Measurements from ENCODE around the gene CRNN. TPM values are rescaled to one million over a fixed set of nuclear protein-coding genes. Genes with fewer than 3 reads are reported as not detected.
A peak's percentile ranks its signal among the peaks of the same experiment; 100 is the strongest.

Gene CRNN
- total RNA-seq (under 1 TPM; 0.16 to 0.43 TPM), polyA plus RNA-seq (ENCODE audit: insufficient read depth, low read depth, low replicate concordance) (not detected)
- long read RNA-seq, donor 1 = 0 reads
- long read RNA-seq, donor 2 = 0 reads

DNA sequence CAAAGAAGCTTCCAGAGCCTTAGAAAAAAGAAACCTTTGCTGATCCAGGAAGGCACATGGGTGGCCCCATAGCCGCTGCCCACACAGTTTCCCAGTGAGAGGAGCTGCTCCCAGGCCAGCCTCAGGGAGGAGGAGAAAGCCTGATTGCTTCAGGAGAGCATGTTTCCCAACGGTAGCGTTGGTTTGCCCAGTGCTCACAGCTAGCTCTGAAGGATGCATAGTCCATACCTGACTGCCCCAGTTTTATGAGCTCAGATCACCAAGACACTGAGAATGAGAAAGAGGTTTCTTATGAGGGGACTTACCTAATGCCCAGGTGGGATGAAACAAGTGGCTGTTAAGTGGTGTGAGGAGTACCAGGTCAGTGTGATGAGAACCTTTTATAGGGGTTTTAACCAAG is at the start of gene CRNN:
Gene CRNN, minus strand, starts transcription at position 355 of the 400 bp plus-strand sequence. CDS start 2,030 bp downstream, outside the sequence.
- Histone ChIP-seq H3K4me1 (no peaks in the 10 kb centered on the region), H3K27me3 (no peaks in the 10 kb centered on the region), H3K27ac (no peak within 1 kb of the TSS), H3K4me3 (no peak within 1 kb of the TSS), H3K36me3 (ENCODE audit: low read depth, missing control alignments) (no peaks in the 10 kb centered on the region), H3K9me3 (no peaks in the 10 kb centered on the region)
- no peak for DNase-seq
- TF ChIP-seq, protein P1, sequence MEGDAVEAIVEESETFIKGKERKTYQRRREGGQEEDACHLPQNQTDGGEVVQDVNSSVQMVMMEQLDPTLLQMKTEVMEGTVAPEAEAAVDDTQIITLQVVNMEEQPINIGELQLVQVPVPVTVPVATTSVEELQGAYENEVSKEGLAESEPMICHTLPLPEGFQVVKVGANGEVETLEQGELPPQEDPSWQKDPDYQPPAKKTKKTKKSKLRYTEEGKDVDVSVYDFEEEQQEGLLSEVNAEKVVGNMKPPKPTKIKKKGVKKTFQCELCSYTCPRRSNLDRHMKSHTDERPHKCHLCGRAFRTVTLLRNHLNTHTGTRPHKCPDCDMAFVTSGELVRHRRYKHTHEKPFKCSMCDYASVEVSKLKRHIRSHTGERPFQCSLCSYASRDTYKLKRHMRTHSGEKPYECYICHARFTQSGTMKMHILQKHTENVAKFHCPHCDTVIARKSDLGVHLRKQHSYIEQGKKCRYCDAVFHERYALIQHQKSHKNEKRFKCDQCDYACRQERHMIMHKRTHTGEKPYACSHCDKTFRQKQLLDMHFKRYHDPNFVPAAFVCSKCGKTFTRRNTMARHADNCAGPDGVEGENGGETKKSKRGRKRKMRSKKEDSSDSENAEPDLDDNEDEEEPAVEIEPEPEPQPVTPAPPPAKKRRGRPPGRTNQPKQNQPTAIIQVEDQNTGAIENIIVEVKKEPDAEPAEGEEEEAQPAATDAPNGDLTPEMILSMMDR (IDR thresholded peaks at IDR 0.05) = no peak
- TF ChIP-seq POLR2A (IDR thresholded peaks at IDR 0.05) = no peak
- intact Hi-C loops (cut with DNase I; ENCODE audit: low total_unique reads) = no loop called here
- 84 to 90% methylated on average over 3 of the region's 3 CpGs for WGBS, 2 donors

DNA sequence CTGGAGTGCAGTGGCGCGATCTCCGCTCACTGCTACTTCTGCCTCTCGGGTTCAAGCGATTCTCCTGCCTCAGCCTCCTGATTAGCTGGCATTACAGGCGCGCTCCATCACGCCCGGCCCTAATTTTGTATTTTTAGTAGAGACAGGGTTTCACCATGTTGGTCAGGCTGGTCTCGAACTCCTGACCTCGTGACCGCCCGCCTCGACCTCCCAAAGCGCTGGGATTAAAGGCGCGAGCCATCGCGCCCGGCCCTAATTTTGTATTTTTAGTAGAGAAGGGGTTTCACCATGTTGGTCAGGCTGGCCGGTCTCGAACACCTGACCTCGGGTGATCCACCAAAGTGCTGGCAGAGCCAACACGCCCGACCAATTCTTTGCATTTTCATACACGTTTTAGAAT is 48.6 kb upstream of the CRNN start:
- no peaks in the 10 kb centered on the region for H3K27me3 ChIP-seq
- no peak overlapping the region for H3K27ac ChIP-seq
- intact Hi-C loops (cut with DNase I; ENCODE audit: low total_unique reads) = no loop called here
- H3K36me3 ChIP-seq (ENCODE audit: low read depth, missing control alignments) = no peaks in the 10 kb centered on the region
- WGBS, 2 donors = 62 to 67% methylated on average over 26 of the region's 26 CpGs
- no peaks in the 10 kb centered on the region for H3K4me1 ChIP-seq
- TF ChIP-seq, protein P1 (IDR thresholded peaks at IDR 0.05) = no peak
- no peak for TF ChIP-seq POLR2A (IDR thresholded peaks at IDR 0.05)
- no peaks in the 10 kb centered on the region for H3K9me3 ChIP-seq
- peak overlapping the region in 1 of 2 donors; percentile 5 for H3K4me3 ChIP-seq
- DNase-seq = no peak

DNA sequence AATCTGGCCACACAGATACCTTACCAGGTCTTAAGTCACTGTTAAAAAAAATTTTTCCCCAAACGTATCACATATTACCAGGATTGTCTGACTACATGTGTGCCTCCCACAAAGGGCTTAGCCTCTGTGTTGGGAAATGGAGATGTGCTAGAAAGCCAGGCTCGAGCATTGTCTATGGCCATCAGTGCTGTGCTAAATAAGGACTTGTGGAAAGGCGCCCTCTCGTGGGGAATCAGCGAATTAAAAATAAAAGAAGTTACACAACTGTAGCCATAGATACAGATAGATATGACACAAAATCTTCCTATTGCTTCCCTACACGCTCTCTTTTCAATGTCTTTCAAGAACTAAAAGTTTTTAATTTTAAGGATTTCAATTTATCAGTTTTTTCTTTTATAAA is 47.5 kb upstream of the CRNN start:
- no peak for TF ChIP-seq POLR2A (IDR thresholded peaks at IDR 0.05)
- TF ChIP-seq, protein P1 (IDR thresholded peaks at IDR 0.05) = peak; percentile 20 to 72 (median 60)
- Histone ChIP-seq H3K9me3 (no peaks in the 10 kb centered on the region), H3K27ac (no peak overlapping the region), H3K4me3 (no peak overlapping the region), H3K27me3 (no peaks in the 10 kb centered on the region), H3K4me1 (no peaks in the 10 kb centered on the region), H3K36me3 (ENCODE audit: low read depth, missing control alignments) (no peaks in the 10 kb centered on the region)
- DNase-seq = peak; percentile 85
- 8 to 9% methylated on average over 6 of the region's 6 CpGs for WGBS, 2 donors
- intact Hi-C loops (cut with DNase I; ENCODE audit: low total_unique reads) = no loop called here

DNA sequence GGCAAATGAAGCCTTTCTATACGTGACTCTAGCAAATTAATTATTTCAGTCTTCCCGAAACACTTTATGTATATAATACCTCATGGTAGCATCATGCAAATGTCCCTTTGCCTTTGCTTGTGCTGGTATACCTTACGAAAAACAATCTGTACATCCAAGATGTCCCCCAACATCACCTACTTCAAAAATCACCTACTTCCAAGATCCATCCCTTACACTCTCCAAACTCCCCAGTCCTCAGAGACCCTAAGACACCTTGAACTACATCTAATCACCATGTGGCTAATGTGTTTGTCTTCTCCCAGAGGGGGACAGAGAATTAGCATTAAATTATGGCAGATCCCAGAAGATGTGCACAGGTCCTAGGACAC is 46.5 kb upstream of the CRNN start:
- Histone ChIP-seq H3K36me3 (ENCODE audit: low read depth, missing control alignments) (no peaks in the 10 kb centered on the region), H3K27me3 (no peaks in the 10 kb centered on the region), H3K4me1 (no peaks in the 10 kb centered on the region), H3K27ac (no peak overlapping the region), H3K4me3 (no peak overlapping the region), H3K9me3 (no peaks in the 10 kb centered on the region)
- no peak for TF ChIP-seq POLR2A (IDR thresholded peaks at IDR 0.05)
- TF ChIP-seq, protein P1 (IDR thresholded peaks at IDR 0.05) = no peak
- DNase-seq = no peak
- intact Hi-C loops (cut with DNase I; ENCODE audit: low total_unique reads) = no loop called here
- WGBS, 2 donors = 25 to 51% methylated on average over 3 of the region's 3 CpGs
